ENCODE results near the gene NYAP2.

DNA sequence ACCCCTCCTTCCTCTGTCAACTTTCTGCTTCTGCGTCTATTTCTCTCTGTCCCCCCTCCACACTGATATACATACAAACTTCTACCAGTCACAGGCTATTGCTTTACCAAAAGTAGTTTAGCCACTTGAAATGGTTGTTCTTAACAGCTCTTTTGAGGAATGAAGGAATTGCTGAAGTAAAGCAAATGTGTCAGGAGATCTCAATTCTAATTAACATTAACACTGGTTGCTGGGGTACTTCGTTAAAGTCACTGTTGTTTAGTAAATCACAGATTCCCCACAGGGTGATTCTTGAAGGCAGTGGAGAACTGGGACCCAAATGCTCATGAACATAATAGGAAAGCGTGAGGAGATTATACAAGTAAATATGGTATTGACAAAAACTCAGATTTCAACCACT lies 232.8 kb downstream of the NYAP2 start:
- TF ChIP-seq EZH2phosphoT487 (IDR thresholded peaks at IDR 0.05) = no peak
- no peak for TF ChIP-seq CTCF (IDR thresholded peaks at IDR 0.05)
